Activated T-helper 1 cell treated with Interleukin-2 at 50 U/mL for 16 hours (primary cell): Measurements from ENCODE around the gene DGKQ.
"Not testable (repeated sequence)": the region's sequence is repeated elsewhere in the genome, so short reads cannot be mapped to it uniquely, and the experiment has no call there.

Experiments used
- DNase-seq: peaks from one replicate; pipeline ENCODE4 v3.0.0-alpha.2; 2020; ENCODE audit warnings: low read depth

The DGKQ gene

GRCh38 chr4:925171-925570 is 48.2 kb downstream of the DGKQ start:
- no peak for DNase-seq

DNA sequence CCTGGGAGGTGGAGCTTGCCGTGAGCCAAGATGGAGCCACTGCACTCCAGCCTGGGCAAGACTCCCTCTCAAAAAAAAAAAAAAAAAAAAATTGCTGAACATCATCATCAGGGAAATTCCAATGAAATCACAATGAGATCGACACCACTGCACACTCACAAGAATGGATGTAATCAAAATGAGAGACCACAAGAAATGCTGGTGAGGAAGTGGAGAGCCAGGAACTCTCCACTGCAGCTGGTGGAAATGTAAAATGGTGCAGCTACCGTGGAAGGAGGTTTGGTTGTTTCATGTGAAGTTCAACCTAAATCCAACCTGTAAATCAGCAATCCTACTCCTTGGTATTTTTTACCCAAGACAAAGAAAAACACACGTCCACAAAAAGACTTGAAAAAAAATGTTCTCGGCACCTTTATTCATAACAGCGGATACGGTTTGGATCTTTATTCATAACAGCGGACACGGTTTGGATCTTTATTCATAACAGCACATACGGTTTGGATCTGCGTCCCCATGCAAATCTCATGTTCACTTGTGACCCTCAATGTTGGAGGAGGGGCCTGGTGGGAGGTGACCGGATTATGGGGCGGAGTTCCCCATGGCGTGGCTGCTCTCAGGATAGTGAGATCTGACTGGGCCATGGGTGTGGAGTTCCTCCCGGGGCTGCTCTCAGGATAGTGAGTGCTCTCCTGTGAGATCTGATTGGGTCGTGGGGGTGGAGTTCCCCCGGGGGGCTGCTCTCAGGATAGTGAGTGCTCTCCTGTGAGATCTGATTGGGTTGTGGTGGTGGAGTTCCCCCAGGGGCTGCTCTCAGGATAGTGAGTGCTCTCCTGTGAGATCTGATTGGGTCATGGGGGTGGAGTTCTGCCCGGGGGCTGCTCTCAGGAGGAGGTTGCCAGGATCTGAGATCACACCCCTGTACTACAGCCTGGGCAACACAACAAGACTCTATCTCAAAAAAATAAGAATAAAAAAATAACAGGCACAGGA is 49.0 kb downstream of the DGKQ start:
- no peak for DNase-seq

GRCh38 chr4:921830-922331 is 51.5 kb downstream of the DGKQ start:
- DNase-seq: no peak

DNA sequence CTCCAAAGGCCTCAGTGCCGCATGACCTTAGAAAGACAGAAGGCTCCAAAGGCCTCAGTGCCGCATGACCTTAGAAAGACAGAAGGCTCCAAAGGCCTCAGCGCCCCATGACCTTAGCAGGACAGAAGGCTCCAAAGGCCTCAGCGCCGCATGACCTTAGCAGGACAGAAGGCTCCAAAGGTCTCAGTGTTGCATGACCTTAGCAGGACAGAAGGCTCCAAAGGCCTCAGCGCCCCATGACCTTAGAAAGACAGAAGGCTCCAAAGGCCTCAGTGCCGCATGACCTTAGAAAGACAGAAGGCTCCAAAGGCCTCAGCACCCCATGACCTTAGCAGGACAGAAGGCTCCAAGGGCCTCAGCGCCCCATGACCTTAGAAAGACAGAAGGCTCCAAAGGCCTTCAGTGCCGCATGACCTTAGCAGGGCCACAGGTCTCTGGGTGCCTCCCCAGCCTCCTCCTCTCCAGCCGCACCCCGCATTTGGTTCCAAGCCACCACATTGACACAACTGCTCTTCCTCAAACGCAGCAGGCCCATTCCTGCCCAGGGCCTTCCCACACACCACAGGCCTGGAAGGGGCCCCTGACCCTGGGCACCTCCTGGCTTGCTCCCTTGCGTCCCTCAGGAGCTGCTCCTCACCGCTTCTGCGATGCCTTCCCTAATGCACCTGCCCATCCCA is 54.2 kb downstream of the DGKQ start:
- DNase-seq: not testable (repeated sequence)

- DNase-seq: not testable (repeated sequence)
Measured at GRCh38 chr4:918591-918990, 54.8 kb downstream of the DGKQ start.

- no peak for DNase-seq
Measured at GRCh38 chr4:917992-918391, 55.4 kb downstream of the DGKQ start.

DNA sequence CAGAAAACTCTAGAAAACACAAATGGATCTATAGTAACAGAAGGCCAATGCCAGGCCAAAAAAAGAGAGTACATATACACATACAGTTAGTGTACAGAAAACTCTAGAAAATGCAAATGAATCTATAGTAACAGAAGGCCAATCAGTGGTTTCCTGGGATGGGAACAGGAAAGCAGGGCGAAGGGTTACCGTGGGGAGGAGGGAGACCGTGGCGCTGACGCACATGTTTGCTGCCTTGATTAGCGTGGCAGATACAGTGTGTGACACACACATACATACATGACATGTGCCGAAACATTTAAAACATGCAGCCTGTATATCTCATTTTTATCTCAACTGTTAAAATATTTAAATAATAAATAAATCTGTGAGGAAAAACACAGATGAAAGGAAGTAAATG is 55.9 kb downstream of the DGKQ start:
- no peak for DNase-seq

DNA sequence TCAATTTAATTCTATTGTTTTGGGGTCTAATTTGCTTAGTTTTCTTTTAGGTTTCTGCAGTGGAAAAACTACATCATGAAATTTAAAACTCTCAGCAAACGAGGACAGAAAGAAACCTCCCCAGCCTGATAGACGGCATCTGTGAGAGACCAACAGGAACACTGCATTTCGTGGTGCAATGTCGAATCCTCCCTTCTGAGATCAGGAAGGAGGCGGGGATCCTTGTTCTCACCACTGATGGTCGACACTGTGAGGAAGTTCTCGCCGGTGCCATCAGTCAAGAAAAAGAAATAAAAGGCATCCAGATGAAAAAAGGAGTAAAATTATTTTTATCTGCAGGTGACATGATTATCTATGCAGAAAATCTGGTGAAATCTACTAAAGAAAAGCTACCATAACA is 57.8 kb downstream of the DGKQ start:
- DNase-seq: no peak

DNA sequence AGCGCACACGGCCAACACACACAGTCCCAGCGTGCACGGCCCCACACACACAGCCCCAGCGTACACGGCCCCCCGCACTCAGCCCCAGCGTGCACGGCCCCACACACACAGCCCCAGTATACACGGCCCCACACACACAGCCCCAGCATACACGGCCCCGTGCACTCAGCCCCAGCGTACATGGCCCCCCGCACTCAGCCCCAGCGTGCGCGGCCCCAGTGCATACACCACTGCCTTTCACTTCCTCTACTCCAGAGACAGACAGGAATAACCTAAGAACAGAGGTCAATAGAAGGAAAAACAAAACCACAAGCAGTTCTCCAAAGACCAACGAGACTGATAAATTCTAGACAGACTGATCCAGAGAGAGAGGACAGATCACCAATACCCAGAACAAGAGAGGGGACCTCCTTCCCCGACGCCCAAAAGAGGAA is 58.3 kb downstream of the DGKQ start:
- no peak for DNase-seq

GRCh38 chr4:914531-914930 is 58.8 kb downstream of the DGKQ start:
- DNase-seq: no peak

GRCh38 chr4:913280-913618 is 60.1 kb downstream of the DGKQ start:
- no peak for DNase-seq

DNA sequence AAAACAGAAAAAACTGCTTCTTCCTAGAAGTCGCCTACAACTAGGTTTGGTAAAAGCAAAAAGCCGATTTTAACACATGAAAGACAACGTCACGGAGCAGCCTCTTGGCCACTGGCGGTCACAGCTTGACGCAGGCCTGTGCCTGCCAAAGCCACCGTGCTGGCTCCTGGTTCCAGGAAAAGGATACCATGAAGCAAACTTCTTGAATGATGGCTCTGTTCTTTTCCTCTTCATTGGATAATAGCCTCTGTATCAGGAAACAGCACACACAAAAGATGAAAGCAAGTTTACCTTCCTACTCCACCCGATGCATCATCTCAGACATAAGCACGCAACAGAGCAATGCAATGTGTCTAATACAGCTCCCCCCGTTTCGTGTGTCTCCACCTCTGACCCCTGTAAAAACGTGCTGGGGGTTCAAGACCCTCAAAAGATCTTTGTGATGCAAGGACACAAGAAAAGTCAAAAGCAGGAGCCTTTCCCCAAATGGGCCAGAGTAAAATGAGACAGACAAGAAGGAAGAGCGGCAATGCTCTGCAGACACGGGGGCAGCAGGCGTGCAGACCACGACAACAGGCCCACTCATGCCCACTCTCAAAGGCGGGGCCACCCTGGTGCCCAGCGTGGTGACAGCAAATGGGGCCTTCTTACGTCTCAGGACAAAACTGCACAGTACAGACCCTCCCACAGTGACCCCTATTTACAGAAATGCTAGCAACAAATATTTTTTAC is 60.7 kb downstream of the DGKQ start:
- no peak for DNase-seq

DNA sequence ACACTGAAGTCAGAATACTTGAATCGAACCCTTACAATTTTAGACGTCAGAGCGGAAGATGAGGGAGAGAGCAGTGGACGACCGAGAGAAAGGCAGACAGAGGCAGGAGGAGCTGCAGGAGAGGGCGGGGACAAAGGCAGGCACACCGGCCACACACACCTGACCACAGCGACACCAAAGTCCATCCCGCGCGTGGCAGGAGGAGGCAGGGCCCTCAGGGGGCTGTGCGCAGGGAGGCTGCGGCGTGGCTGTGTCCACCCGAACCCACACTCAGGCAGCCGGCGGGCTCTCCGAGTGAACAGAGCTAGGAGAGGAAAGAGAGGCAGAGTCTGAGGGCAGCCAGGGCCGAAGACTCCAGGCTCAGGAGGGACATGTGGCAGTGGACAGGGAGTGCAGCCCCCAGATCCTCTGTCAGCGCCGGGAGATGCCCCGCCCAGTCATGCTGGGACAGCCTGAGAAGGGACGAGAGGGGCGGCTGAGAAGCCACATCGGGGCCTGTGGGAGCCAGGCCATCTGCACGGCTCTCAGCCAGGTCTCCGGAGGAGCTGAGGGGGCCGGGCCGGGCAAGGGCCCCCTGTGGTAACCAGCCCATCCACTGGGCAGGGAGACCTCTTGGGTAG is 61.4 kb downstream of the DGKQ start:
- DNase-seq: no peak

DNA sequence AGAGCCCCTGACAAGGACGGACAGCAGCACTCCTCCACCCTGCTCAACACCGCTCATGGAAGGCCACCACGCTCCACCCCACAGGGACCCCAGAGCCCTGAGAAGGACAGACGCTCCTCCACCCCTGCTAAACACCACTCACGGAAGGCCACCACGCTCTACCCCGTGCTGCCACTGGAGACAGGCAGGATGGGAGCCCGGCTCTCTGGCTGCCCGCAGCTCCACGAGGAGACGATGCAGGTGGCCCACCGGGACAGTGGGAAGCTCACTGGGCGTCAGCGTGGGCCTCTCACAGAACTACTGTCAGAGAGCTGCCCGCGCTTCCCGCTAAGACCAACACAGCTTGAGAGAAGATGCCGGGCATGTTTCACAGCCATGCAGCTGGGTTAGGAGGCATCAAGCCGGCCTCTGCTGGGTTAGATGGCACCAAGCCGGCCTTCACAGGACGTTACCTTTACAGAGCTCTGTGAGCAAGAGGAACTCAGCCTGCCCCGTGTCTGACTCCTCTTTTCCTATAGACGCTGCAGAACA is 62.1 kb downstream of the DGKQ start:
- DNase-seq: no peak

DNA sequence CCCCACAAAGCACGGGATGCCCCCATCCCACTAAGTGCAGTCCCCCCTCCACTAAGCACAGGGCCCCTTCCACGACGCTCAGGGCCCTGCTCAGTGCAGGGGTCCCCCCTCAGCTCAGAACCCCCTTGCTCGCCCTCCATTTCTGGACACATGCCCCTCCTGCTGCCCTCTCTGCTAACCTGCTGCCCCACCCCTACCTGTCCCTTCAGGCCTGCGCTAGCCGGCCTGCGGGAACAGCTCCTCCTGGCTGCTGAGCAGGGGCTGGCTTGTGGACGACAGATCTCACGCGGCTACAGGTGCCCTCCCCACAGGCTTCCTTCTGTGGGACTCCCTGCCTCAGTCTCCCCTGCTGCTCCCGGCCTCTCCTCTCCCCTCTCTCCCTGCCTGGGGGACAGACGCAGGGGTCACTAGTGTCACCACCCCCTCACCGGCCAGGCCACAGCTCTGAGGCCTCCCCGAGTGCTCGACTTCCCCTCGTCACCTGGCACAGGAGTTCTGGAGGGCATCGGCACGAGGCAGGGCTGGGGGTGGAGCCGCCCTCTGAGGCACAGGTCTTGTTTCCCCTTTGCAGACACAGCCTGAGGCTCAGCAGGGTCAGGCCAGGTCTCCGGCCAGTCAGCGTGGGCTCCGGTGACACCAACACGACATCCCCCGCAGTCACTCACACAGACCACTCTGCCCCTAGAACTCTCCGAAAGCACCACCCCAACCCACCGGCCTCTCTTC is 62.8 kb downstream of the DGKQ start:
- DNase-seq: no peak

GRCh38 chr4:909821-910220 is 63.5 kb downstream of the DGKQ start:
- no peak for DNase-seq

GRCh38 chr4:909131-909571 is 64.2 kb downstream of the DGKQ start:
- DNase-seq: no peak
